CD4-positive, alpha-beta T cell (primary cell): ENCODE results near the gene PATJ. TPM values are rescaled to one million over a fixed set of nuclear protein-coding genes. Genes with fewer than 3 reads are reported as not detected.

Experiments
- ATAC-seq: fragments of 200-7000 bp; cut with Tn5 transposase; one replicate; pipeline ENCODE4 v1.10.0; 2022; ENCODE audit warnings: mild to moderate bottlenecking; ENCODE audit not compliant: poor library complexity
- CTCF ChIA-PET: fragments of 350-600 bp; sonication (Branson Sonifier 250); formaldehyde crosslinking; loops from one replicate; lab custom pipeline; 2021; ENCODE audit warnings: antibody characterized with exemption, inconsistent platforms; lab: Charles Lee
- POLR2A ChIA-PET: fragments of 350-600 bp; sonication (Branson Sonifier 250); formaldehyde crosslinking; loops from one replicate; lab custom pipeline; 2021; ENCODE audit warnings: antibody characterized with exemption, inconsistent platforms; lab: Charles Lee
- DNase-seq, 14 experiments: peaks; one replicate each; pipeline ENCODE4 v3.0.0-alpha.2; 2013 to 2020; ENCODE audit warnings: mixed read lengths in 2 of 14
- H3K27ac ChIP-seq, 2 donors: one replicate each; pipeline versions ENCODE4 v1.5.1 to v1.7.0; 2013; ENCODE audit warnings: low read length in 2 of 2, low read depth in 1 of 2, mild to moderate bottlenecking in 1 of 2
- H3K27me3 ChIP-seq, 2 experiments: 1 replicate in 1 of 2; 2 replicates in 1 of 2; pipeline versions ENCODE4 v1.6.1 to v1.7.0; 2013; ENCODE audit warnings: low read length in 2 of 2, control low read depth in 1 of 2, mild to moderate bottlenecking in 1 of 2, moderate library complexity in 1 of 2; ENCODE audit not compliant: insufficient read depth in 2 of 2, control insufficient read depth in 1 of 2
- H3K36me3 ChIP-seq: one replicate; pipeline ENCODE4 v1.6.1; 2013; ENCODE audit warnings: low read length, control low read depth; ENCODE audit not compliant: insufficient read depth
- H3K4me1 ChIP-seq: one replicate; pipeline ENCODE4 v1.6.1; 2013; ENCODE audit warnings: low read length, control low read depth; ENCODE audit not compliant: insufficient read depth
- H3K4me3 ChIP-seq: one replicate; pipeline ENCODE4 v1.5.1; 2013; ENCODE audit warnings: mild to moderate bottlenecking, low read length, moderate library complexity
- H3K9me3 ChIP-seq, 2 experiments: 1 replicate in 1 of 2; 2 replicates in 1 of 2; pipeline versions ENCODE4 v1.6.1 to v1.7.0; 2013; ENCODE audit warnings: low read length in 2 of 2, mild to moderate bottlenecking in 2 of 2, control low read depth in 1 of 2, moderate library complexity in 1 of 2; ENCODE audit not compliant: control insufficient read depth in 1 of 2, insufficient read depth in 1 of 2
- H3K27ac Mint-ChIP-seq: one replicate; pipeline ENCODE4 v1.8.0; 2020; ENCODE audit warnings: mixed read lengths
- H3K27me3 Mint-ChIP-seq: one replicate; pipeline ENCODE4 v1.8.0; 2021; ENCODE audit warnings: mixed read lengths
- H3K36me3 Mint-ChIP-seq: one replicate; pipeline ENCODE4 v1.8.0; 2021; ENCODE audit warnings: low read depth, mixed read lengths
- H3K4me1 Mint-ChIP-seq: one replicate; pipeline ENCODE4 v1.8.0; 2021; ENCODE audit warnings: low read depth, mixed read lengths
- H3K4me3 Mint-ChIP-seq: one replicate; pipeline ENCODE4 v1.8.0; 2020; ENCODE audit warnings: mild to moderate bottlenecking, mixed read lengths
- H3K9me3 Mint-ChIP-seq: one replicate; pipeline ENCODE4 v1.8.0; 2020; ENCODE audit warnings: mixed read lengths
- intact Hi-C, 2 experiments: fragments of 100-400 bp; cut with DNase I in 1 of 2; cut with micrococcal nuclease in 1 of 2; formaldehyde crosslinking; loops; one replicate each; pipeline versions ENCODE4 v1.15.1 to v1.9.0; 2023 to 2025; cut with DNase I, micrococcal nuclease
- total RNA-seq, 174 experiments: library from RNA in 2 of 174; stranded (reverse) in 2 of 174; gene quantifications; one replicate each; pipeline ENCODE4 v1.2.3 and lab custom pipeline; 2021 to 2026
- TF ChIP-seq, protein P1 (sequence below): fragments of 200-600 bp; IDR thresholded peaks from one replicate; pipeline ENCODE4 v1.8.0; 2022; ENCODE audit warnings: antibody characterized with exemption, mild to moderate bottlenecking

Gene PATJ
- total RNA-seq, 2 experiments from 2014 or later: 50.4 to 54.1 TPM

DNA sequence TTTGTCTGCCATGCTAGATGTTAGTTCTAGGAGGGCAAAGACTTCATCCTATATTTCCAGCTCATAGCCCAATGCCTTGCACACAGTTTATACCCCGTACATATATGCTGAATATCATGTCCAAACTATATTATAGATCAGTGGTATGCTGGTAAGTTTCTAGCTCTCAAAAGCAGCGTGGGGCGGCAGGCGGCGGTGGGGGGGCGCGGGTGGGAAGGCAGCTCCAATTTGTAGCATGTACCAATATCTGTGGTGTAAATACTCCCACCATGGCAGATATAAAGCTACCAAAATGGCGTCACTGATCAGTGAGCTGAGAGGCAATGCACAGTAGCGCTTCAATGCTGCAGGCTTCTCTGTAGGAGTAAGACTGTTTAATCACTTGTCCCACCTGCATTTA lies 77.1 kb downstream of the PATJ start:
- H3K27me3 Mint-ChIP-seq: no peaks in the 10 kb centered on the region
- H3K4me1 ChIP-seq: no peaks in the 10 kb centered on the region
- H3K27ac Mint-ChIP-seq: no peak overlapping the region
- H3K27me3 ChIP-seq: no peaks in the 10 kb centered on the region
- ChIA-PET CTCF (no interaction called here), POLR2A (no interaction called here)
- no peaks in the 10 kb centered on the region for H3K4me1 Mint-ChIP-seq
- no peaks in the 10 kb centered on the region for H3K9me3 ChIP-seq
- no peak overlapping the region for H3K4me3 ChIP-seq
- no peak for DNase-seq
- no peak overlapping the region for H3K27ac ChIP-seq
- TF ChIP-seq, protein P1, sequence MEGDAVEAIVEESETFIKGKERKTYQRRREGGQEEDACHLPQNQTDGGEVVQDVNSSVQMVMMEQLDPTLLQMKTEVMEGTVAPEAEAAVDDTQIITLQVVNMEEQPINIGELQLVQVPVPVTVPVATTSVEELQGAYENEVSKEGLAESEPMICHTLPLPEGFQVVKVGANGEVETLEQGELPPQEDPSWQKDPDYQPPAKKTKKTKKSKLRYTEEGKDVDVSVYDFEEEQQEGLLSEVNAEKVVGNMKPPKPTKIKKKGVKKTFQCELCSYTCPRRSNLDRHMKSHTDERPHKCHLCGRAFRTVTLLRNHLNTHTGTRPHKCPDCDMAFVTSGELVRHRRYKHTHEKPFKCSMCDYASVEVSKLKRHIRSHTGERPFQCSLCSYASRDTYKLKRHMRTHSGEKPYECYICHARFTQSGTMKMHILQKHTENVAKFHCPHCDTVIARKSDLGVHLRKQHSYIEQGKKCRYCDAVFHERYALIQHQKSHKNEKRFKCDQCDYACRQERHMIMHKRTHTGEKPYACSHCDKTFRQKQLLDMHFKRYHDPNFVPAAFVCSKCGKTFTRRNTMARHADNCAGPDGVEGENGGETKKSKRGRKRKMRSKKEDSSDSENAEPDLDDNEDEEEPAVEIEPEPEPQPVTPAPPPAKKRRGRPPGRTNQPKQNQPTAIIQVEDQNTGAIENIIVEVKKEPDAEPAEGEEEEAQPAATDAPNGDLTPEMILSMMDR: no peak
- intact Hi-C loops: no loop called here
- no peak for ATAC-seq
- no peaks in the 10 kb centered on the region for H3K9me3 Mint-ChIP-seq
- peaks cover 76% of the 10 kb centered on the region for H3K36me3 Mint-ChIP-seq
- H3K36me3 ChIP-seq: peaks cover 32% of the 10 kb centered on the region
- H3K4me3 Mint-ChIP-seq: no peak overlapping the region

- ATAC-seq: no peak
- Histone ChIP-seq H3K4me3 (no peak overlapping the region), H3K9me3 (no peaks in the 10 kb centered on the region), H3K36me3 (peaks cover 53% of the 10 kb centered on the region), H3K27ac (no peak overlapping the region), H3K4me1 (no peaks in the 10 kb centered on the region), H3K27me3 (no peaks in the 10 kb centered on the region)
- no peak overlapping the region for H3K27ac Mint-ChIP-seq
- H3K4me1 Mint-ChIP-seq: no peaks in the 10 kb centered on the region
- no peaks in the 10 kb centered on the region for H3K27me3 Mint-ChIP-seq
- peaks cover 93% of the 10 kb centered on the region for H3K36me3 Mint-ChIP-seq
- TF ChIP-seq, protein P1: no peak
- H3K9me3 Mint-ChIP-seq: no peaks in the 10 kb centered on the region
- intact Hi-C loops: no loop called here
- no peak for DNase-seq
- no peak overlapping the region for H3K4me3 Mint-ChIP-seq
- ChIA-PET CTCF (no interaction called here), POLR2A (no interaction called here)
Measured at GRCh38 chr1:61825393-61825792, 83.1 kb downstream of the PATJ start.

DNA sequence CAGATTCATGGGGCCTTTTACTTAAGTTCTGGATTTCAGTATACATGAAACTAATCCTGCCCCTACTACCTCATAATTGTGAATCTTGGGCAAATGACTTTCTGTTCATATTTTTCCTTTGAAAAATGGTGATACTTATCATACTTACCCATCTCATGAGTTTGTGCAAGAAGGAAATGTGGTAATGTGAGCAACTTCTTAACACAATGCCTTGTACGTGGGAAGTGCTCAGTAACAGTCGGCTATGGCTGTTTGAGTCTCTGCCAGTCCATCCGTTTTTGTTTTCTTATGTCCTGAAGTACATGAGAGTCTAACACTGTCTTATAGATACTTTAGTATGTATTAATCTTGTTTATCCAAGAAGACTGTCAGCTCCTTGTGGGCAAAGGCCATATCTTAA lies 86.5 kb downstream of the PATJ start:
- no peaks in the 10 kb centered on the region for H3K9me3 ChIP-seq
- CTCF ChIA-PET: interaction anchor here (0.6 kb wide), 1 partner anchor 23 kb away, joined by 3 read pairs; no protein-coding TSS in a partner anchor
- no peak overlapping the region for H3K4me3 ChIP-seq
- ATAC-seq (no peak), DNase-seq (no peak)
- H3K36me3 ChIP-seq: peaks cover 37% of the 10 kb centered on the region
- TF ChIP-seq, protein P1: no peak
- intact Hi-C loops: no loop called here
- H3K27ac ChIP-seq: no peak overlapping the region
- Mint-ChIP-seq H3K36me3 (peaks cover 92% of the 10 kb centered on the region), H3K4me1 (no peaks in the 10 kb centered on the region), H3K4me3 (no peak overlapping the region), H3K27ac (no peak overlapping the region), H3K9me3 (no peaks in the 10 kb centered on the region), H3K27me3 (no peaks in the 10 kb centered on the region)
- POLR2A ChIA-PET: no interaction called here
- no peaks in the 10 kb centered on the region for H3K4me1 ChIP-seq
- H3K27me3 ChIP-seq: no peaks in the 10 kb centered on the region
